Activated CD8-positive, alpha-beta memory T cell treated with anti-CD3 and anti-CD28 coated beads for 48 hours (primary cell): ENCODE results near the gene TMEFF1.

Source experiments
- DNase-seq, 3 experiments: peaks; one replicate each; pipeline ENCODE4 v3.0.0-alpha.2; 2020; ENCODE audit warnings: low read depth in 2 of 3, low spot score in 2 of 3

TMEFF1 gene

GRCh38 chr9:100445903-100446549 is 26.9 kb upstream of the TMEFF1 start:
- DNase-seq: no peak

GRCh38 chr9:100447041-100447440 is 25.9 kb upstream of the TMEFF1 start:
- DNase-seq: no peak

- DNase-seq: no peak
Measured at GRCh38 chr9:100448266-100448665, 24.7 kb upstream of the TMEFF1 start.

- DNase-seq: no peak
Measured at GRCh38 chr9:100449420-100449819, 23.5 kb upstream of the TMEFF1 start.

GRCh38 chr9:100452894-100453293 is 20.1 kb upstream of the TMEFF1 start:
- DNase-seq: no peak

GRCh38 chr9:100455470-100455869 is 17.5 kb upstream of the TMEFF1 start:
- DNase-seq: no peak

GRCh38 chr9:100457517-100457916 is 15.4 kb upstream of the TMEFF1 start:
- no peak for DNase-seq

GRCh38 chr9:100459963-100460362 is 13.0 kb upstream of the TMEFF1 start:
- DNase-seq: no peak

- DNase-seq: no peak
Measured at GRCh38 chr9:100465274-100465673, 7.7 kb upstream of the TMEFF1 start.

GRCh38 chr9:100465761-100466160 is 7.2 kb upstream of the TMEFF1 start:
- DNase-seq: no peak

GRCh38 chr9:100466171-100466828 is 6.6 kb upstream of the TMEFF1 start:
- no peak for DNase-seq

GRCh38 chr9:100466829-100467221 is 6.1 kb upstream of the TMEFF1 start:
- no peak for DNase-seq

GRCh38 chr9:100468041-100468440 is 4.9 kb upstream of the TMEFF1 start:
- DNase-seq: no peak

- no peak for DNase-seq
Measured at GRCh38 chr9:100472268-100472667, 681 bp upstream of the TMEFF1 start.

- peak in 2 of 3 experiments; percentile 14 to 16 for DNase-seq
Measured at GRCh38 chr9:100473276-100474081, 530 bp downstream of the TMEFF1 start.

- no peak for DNase-seq
Measured at GRCh38 chr9:100474082-100474923, 1.4 kb downstream of the TMEFF1 start.

- DNase-seq: no peak
Measured at GRCh38 chr9:100474924-100475276, 2.0 kb downstream of the TMEFF1 start.

GRCh38 chr9:100477241-100477640 is 4.3 kb downstream of the TMEFF1 start:
- no peak for DNase-seq

GRCh38 chr9:100478192-100478591 is 5.2 kb downstream of the TMEFF1 start:
- DNase-seq: no peak

GRCh38 chr9:100479820-100480219 is 6.9 kb downstream of the TMEFF1 start:
- no peak for DNase-seq

- no peak for DNase-seq
Measured at GRCh38 chr9:100485196-100485595, 12.2 kb downstream of the TMEFF1 start.
